PFSK-1 (cell line): ENCODE measurements around the gene KCNQ4.

Experiments used
- POLR2AphosphoS5 ChIP-seq: IDR thresholded peaks from 2 replicates; pipeline ENCODE4 v1.6.1; 2012; ENCODE audit warnings: low read depth, mild to moderate bottlenecking, control low read depth, low read length, moderate library complexity
- SIN3A ChIP-seq: IDR thresholded peaks from 2 replicates; pipeline ENCODE4 v1.6.1; 2012; ENCODE audit warnings: mild to moderate bottlenecking, low read length, moderate library complexity, borderline replicate concordance; ENCODE audit not compliant: insufficient read depth
- TAF1 ChIP-seq: IDR thresholded peaks from 2 replicates; pipeline ENCODE4 v1.6.1; 2012; ENCODE audit warnings: low read length, control low read depth, borderline replicate concordance; ENCODE audit not compliant: insufficient read depth

DNA sequence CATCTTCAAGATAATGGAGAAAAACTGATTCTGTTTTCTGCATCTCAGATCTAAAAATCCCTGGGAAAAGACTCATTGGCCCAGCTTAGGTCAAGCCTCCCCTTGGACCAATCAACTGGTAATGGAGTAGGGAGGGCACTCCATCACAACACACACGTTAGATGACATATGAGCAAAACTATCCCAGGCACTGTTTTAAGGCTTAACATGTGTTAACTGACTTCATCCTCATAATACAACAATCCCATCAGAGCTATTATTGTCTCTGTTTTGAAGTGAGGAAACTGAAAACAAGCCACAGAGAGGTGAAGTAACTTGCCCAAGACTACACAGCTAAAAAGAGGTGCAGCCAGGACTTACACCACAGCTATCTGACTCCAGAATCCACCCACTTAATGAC is 93.3 kb downstream of the KCNQ4 start:
- TF ChIP-seq TAF1: no peak
- no peak for TF ChIP-seq POLR2AphosphoS5
- no peak for TF ChIP-seq SIN3A
